A549 (cell line): ENCODE data around the gene ETFB. TPM values are rescaled to one million over a fixed set of nuclear protein-coding genes. Genes with fewer than 3 reads are reported as not detected.

Experiments
- ATAC-seq, 2 experiments: fragments of 200-7000 bp in 1 of 2; fragments of >200 bp in 1 of 2; cut with Nextera tagmentation in 1 of 2; cut with Tn5 transposase in 1 of 2; 3 replicates each; pipeline versions ENCODE4 v1.8.0 to v1.9.1; 2018 to 2020; ENCODE audit warnings: mild to moderate bottlenecking in 1 of 2, moderate library complexity in 1 of 2
- CTCF ChIA-PET: fragments of 300-600 bp; sonication (Branson Sonifier 250); formaldehyde crosslinking; extraction: SDS; loops from one replicate; lab custom pipeline; 2021; ENCODE audit warnings: antibody characterized with exemption, inconsistent platforms; lab: Yijun Ruan, JAX
- POLR2A ChIA-PET: fragments of 350-600 bp; formaldehyde crosslinking; extraction: SDS; loops from one replicate; lab custom pipeline; 2021; ENCODE audit warnings: antibody characterized with exemption, inconsistent platforms; lab: Yijun Ruan, JAX
- DNase-seq, 2 experiments: peaks; one replicate each; pipeline versions ENCODE4 v3.0.0 to v3.0.0-alpha.2; 2011 to 2016; ENCODE audit warnings: low read depth in 1 of 2, low spot score in 1 of 2
- FAIRE-seq: peaks from 2 replicates; lab custom pipeline; 2011; peaks lifted over from hg19 to GRCh38; lab: Jason Lieb, UNC
- H3K27ac ChIP-seq, 2 experiments: fragments of >200 bp; sonication (Bioruptor Twin); formaldehyde crosslinking; 3 replicates each; pipeline ENCODE4 v1.5.1; 2016 to 2017
- H3K4me1 ChIP-seq: fragments of >200 bp; sonication (Bioruptor Twin); formaldehyde crosslinking; 3 replicates; pipeline ENCODE4 v1.6.1; 2016
- H3K4me2 ChIP-seq: fragments of >200 bp; sonication (Bioruptor Twin); formaldehyde crosslinking; 3 replicates; pipeline ENCODE4 v1.6.1; 2016
- H3K4me3 ChIP-seq: fragments of >200 bp; sonication (Bioruptor Twin); formaldehyde crosslinking; 3 replicates; pipeline ENCODE4 v1.5.1; 2016
- H3K9me3 ChIP-seq: fragments of >200 bp; sonication (Bioruptor Twin); formaldehyde crosslinking; 3 replicates; pipeline ENCODE4 v1.6.1; 2016
- CBX8 ChIP-seq: fragments of 200-600 bp; sonication (generic); IDR thresholded peaks from 2 replicates; pipeline ENCODE4 v1.6.1; 2016
- CTCF ChIP-seq: fragments of >200 bp; sonication (Bioruptor Twin); formaldehyde crosslinking; IDR thresholded peaks from 3 replicates; pipeline ENCODE4 v1.5.1; 2016
- E2F6 ChIP-seq: IDR thresholded peaks from 2 replicates; pipeline ENCODE4 v1.6.1; 2012; ENCODE audit warnings: low read depth, borderline replicate concordance
- EHMT2 ChIP-seq: fragments of 200-600 bp; sonication (generic); IDR thresholded peaks from 2 replicates; pipeline ENCODE4 v1.6.1; 2016; ENCODE audit warnings: antibody characterized with exemption, low read depth, mild to moderate bottlenecking, moderate library complexity
- ELK1 ChIP-seq: fragments of 150-350 bp; IDR thresholded peaks from 2 replicates; pipeline ENCODE4 v1.6.1; 2014; ENCODE audit warnings: low read depth, mild to moderate bottlenecking, low read length
- EP300 ChIP-seq, 2 experiments: fragments of >200 bp; sonication (Bioruptor Twin); formaldehyde crosslinking; IDR thresholded peaks; 2 replicates in 1 of 2; 3 replicates in 1 of 2; pipeline ENCODE4 v1.6.1; 2016 to 2017
- FOSB ChIP-seq: fragments of 250-450 bp; sonication (Bioruptor Pico); IDR thresholded peaks from 2 replicates; pipeline ENCODE4 v1.5.0; 2020; ENCODE audit warnings: mild to moderate bottlenecking, moderate library complexity
- FOSL2 ChIP-seq, 2 experiments: fragments of 450-650 bp in 1 of 2; fragments of >200 bp in 1 of 2; sonication (Bioruptor Twin) in 1 of 2; formaldehyde crosslinking; IDR thresholded peaks; 2 replicates each; pipeline versions ENCODE4 v1.5.0 to v1.6.1; 2016 to 2020; ENCODE audit warnings: mild to moderate bottlenecking in 1 of 2, moderate library complexity in 1 of 2
- GATA3 ChIP-seq: IDR thresholded peaks from 2 replicates; pipeline ENCODE4 v1.6.1; 2012; ENCODE audit warnings: borderline replicate concordance
- HDAC2 ChIP-seq: fragments of 200-600 bp; sonication (generic); IDR thresholded peaks from 2 replicates; pipeline ENCODE4 v1.6.1; 2016
- HES2 ChIP-seq: fragments of >200 bp; sonication (Bioruptor Twin); formaldehyde crosslinking; IDR thresholded peaks from 2 replicates; pipeline ENCODE4 v1.6.1; 2016
- HEYL ChIP-seq: fragments of 250-450 bp; sonication (Bioruptor Pico); IDR thresholded peaks from 2 replicates; pipeline ENCODE4 v1.8.0; 2021; ENCODE audit warnings: mild to moderate bottlenecking, moderate library complexity
- HOXB13 ChIP-seq: fragments of 250-450 bp; sonication (Bioruptor Pico); IDR thresholded peaks from 2 replicates; pipeline ENCODE4 v1.5.0; 2020; ENCODE audit warnings: low read depth, mild to moderate bottlenecking, moderate library complexity
- JUN ChIP-seq, 2 experiments: fragments of >200 bp; sonication (Bioruptor Twin); formaldehyde crosslinking; IDR thresholded peaks; 2 replicates in 1 of 2; 3 replicates in 1 of 2; pipeline ENCODE4 v1.6.1; 2016 to 2017
- JUNB ChIP-seq: fragments of >200 bp; sonication (Bioruptor Twin); formaldehyde crosslinking; IDR thresholded peaks from 2 replicates; pipeline ENCODE4 v1.6.1; 2016
- MAFK ChIP-seq: fragments of 450-650 bp; IDR thresholded peaks from 2 replicates; pipeline ENCODE4 v1.6.1; 2014; ENCODE audit not compliant: partially characterized antibody
- MAZ ChIP-seq: fragments of 150-350 bp; IDR thresholded peaks from 2 replicates; pipeline ENCODE4 v1.6.1; 2014; ENCODE audit warnings: antibody characterized with exemption, low read depth, low read length, borderline replicate concordance
- NPAS2 ChIP-seq: fragments of 250-450 bp; sonication (Bioruptor Pico); IDR thresholded peaks from 2 replicates; pipeline ENCODE4 v1.8.0; 2022; ENCODE audit warnings: mild to moderate bottlenecking, moderate library complexity, borderline replicate concordance
- NR3C1 ChIP-seq: fragments of >200 bp; sonication (Bioruptor Twin); formaldehyde crosslinking; IDR thresholded peaks from 3 replicates; pipeline ENCODE4 v1.6.1; 2017
- PBX3 ChIP-seq: IDR thresholded peaks from 2 replicates; pipeline ENCODE4 v1.6.1; 2012
- POLR2AphosphoS2 ChIP-seq: conservative IDR thresholded peaks from 2 replicates; pipeline ENCODE4 v1.6.1; 2012; ENCODE audit warnings: low read length, improper control_type of control experiment, inconsistent platforms
- SMC3 ChIP-seq: fragments of >200 bp; sonication (Bioruptor Twin); formaldehyde crosslinking; IDR thresholded peaks from 3 replicates; pipeline ENCODE4 v1.6.1; 2018; ENCODE audit warnings: inconsistent platforms
- SREBF2 ChIP-seq: fragments of 450-650 bp; IDR thresholded peaks from 2 replicates; pipeline ENCODE4 v1.6.1; 2014; ENCODE audit warnings: mild to moderate bottlenecking, moderate library complexity
- TFCP2L1 ChIP-seq: fragments of 250-450 bp; sonication (Bioruptor Pico); IDR thresholded peaks from 2 replicates; pipeline ENCODE4 v1.5.0; 2021; ENCODE audit warnings: mild to moderate bottlenecking
- ZC3H11A ChIP-seq: fragments of 450-650 bp; IDR thresholded peaks from 2 replicates; pipeline ENCODE4 v1.6.1; 2014; ENCODE audit warnings: antibody characterized with exemption, mild to moderate bottlenecking
- ZNF302 ChIP-seq: fragments of 250-450 bp; sonication (Bioruptor Pico); IDR thresholded peaks from 2 replicates; pipeline ENCODE4 v1.9.0; 2021; ENCODE audit warnings: inconsistent platforms, mild to moderate bottlenecking, moderate library complexity
- WGBS: methylation state at CpG from one replicate; pipeline ENCODE4 v1.1.6; 2017; ENCODE audit errors: missing lambda C conversion rate; 5-methylcytosine and 5-hydroxymethylcytosine counted together
- polyA plus RNA-seq, 4 experiments: library from polyadenylated mRNA; depleted of rRNA in 3 of 4; stranded (reverse); fragments of >200 nt; fragmentation: RNase III in 1 of 4; extraction: RNeasy Plus Mini Kit Qiagen cat#74134 plus additional on column Dnase treatment in 1 of 4; gene quantifications; 2 replicates in 3 of 4; 3 replicates in 1 of 4; pipeline ENCODE4 v1.2.3, GENCODE V29; 2011 to 2017

The ETFB gene
- polyA plus RNA-seq, 2 of the 4 experiments (the other 2 are of a cell fraction): 149 to 267 TPM

- no peak overlapping the region for H3K4me3 ChIP-seq
- POLR2A ChIA-PET: interaction anchor here (1.1 kb wide), 1 partner anchor 14 kb away, joined by 4 read pairs; no protein-coding TSS in a partner anchor
- no peak for TF ChIP-seq TFCP2L1 (CRISPR knock-in tag)
- TF ChIP-seq CBX8: no peak
- no peak for TF ChIP-seq ELK1
- no peak for TF ChIP-seq HOXB13 (CRISPR knock-in tag)
- no peak for TF ChIP-seq CTCF
- no peak for TF ChIP-seq JUN (IDR thresholded peaks at IDR 0.05)
- TF ChIP-seq FOSB: no peak
- no peak for TF ChIP-seq HDAC2
- TF ChIP-seq NR3C1: no peak
- H3K4me1 ChIP-seq: peaks cover 14% of the 10 kb centered on the region; the same call in 2 of the 3 replicates
- CTCF ChIA-PET: interaction anchor here (0.5 to 1.2 kb wide), 2 partner anchors 10 to 76 kb away, joined by 3 to 5 read pairs; no protein-coding TSS in a partner anchor
- no peaks in the 10 kb centered on the region for H3K9me3 ChIP-seq
- ATAC-seq (peak in 1 of 2 experiments; percentile 15; a peak in 3 of 6 replicates), FAIRE-seq (no peak), DNase-seq (no peak)
- WGBS: 46% methylated on average over 26 of the region's 26 CpGs
- no peak overlapping the region for H3K4me2 ChIP-seq
- no peak overlapping the region for H3K27ac ChIP-seq
Measured at GRCh38 chr19:51325161-51325976, 40.8 kb downstream of the ETFB start.

- peaks cover 14% of the 10 kb centered on the region; the same call in 2 of the 3 replicates for H3K4me1 ChIP-seq
- H3K9me3 ChIP-seq: no peaks in the 10 kb centered on the region
- no peak for FAIRE-seq
- TF ChIP-seq SREBF2 (no peak), MAZ (no peak), JUNB (no peak), EP300 (IDR thresholded peaks at IDR 0.05) (no peak), SMC3 (no peak), FOSL2 (IDR thresholded peaks at IDR 0.05) (no peak), FOSL2 (CRISPR knock-in tag; IDR thresholded peaks at IDR 0.05) (no peak), POLR2AphosphoS2 (no peak), PBX3 (no peak), CBX8 (no peak), ZNF302 (CRISPR knock-in tag) (no peak), EHMT2 (no peak), HOXB13 (CRISPR knock-in tag) (no peak), MAFK (no peak), HES2 (no peak), NPAS2 (CRISPR knock-in tag) (no peak), NR3C1 (no peak), HEYL (CRISPR knock-in tag) (no peak), E2F6 (no peak), ZC3H11A (no peak), GATA3 (no peak)
- ChIA-PET CTCF (interaction anchor here (1.2 kb wide), 1 partner anchor 9 kb away, joined by 5 read pairs; no protein-coding TSS in a partner anchor), POLR2A (interaction anchor here (1.2 kb wide), 1 partner anchor 16 kb away, joined by 7 read pairs; no protein-coding TSS in a partner anchor)
- no peak overlapping the region for H3K4me2 ChIP-seq
- no peak overlapping the region for H3K4me3 ChIP-seq
- H3K27ac ChIP-seq: no peak overlapping the region
- no peak for DNase-seq
- WGBS: 65% methylated on average over 6 of the region's 6 CpGs
- ATAC-seq: no peak
Measured at GRCh38 chr19:51324167-51324481, 42.1 kb downstream of the ETFB start.
